Measurements from ENCODE around the gene SERPINA4.

DNA sequence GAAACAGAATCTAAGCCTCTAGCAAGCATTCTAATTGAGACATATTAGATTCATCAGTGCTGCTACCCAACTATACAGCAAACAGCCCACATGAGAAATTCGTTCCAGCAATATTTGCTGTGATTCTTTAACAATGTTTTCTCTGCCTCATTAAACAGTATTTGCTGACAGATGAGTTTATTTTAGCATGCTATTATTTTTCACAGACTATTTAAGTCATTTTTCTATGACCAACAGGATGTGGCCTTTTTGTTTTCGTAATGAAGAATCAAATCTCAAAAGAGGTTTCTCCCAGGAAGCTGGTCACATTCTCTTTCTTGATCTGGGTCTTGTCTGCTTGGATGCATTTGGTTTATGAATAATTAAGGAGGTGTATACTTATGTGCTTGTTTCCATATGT lies 28.8 kb upstream of the SERPINA4 start:
- no peak for TF ChIP-seq CREB1 (CRISPR knock-in tag; IDR thresholded peaks at IDR 0.05; ENCODE audit: low read depth)
- TF ChIP-seq POLR2AphosphoS5 (IDR thresholded peaks at IDR 0.05; ENCODE audit: low read depth) = no peak
- TF ChIP-seq, protein P1, sequence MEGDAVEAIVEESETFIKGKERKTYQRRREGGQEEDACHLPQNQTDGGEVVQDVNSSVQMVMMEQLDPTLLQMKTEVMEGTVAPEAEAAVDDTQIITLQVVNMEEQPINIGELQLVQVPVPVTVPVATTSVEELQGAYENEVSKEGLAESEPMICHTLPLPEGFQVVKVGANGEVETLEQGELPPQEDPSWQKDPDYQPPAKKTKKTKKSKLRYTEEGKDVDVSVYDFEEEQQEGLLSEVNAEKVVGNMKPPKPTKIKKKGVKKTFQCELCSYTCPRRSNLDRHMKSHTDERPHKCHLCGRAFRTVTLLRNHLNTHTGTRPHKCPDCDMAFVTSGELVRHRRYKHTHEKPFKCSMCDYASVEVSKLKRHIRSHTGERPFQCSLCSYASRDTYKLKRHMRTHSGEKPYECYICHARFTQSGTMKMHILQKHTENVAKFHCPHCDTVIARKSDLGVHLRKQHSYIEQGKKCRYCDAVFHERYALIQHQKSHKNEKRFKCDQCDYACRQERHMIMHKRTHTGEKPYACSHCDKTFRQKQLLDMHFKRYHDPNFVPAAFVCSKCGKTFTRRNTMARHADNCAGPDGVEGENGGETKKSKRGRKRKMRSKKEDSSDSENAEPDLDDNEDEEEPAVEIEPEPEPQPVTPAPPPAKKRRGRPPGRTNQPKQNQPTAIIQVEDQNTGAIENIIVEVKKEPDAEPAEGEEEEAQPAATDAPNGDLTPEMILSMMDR (conservative IDR thresholded peaks at IDR 0.05; ENCODE audit: low read depth in 2 of 2) = no peak
- no peak for TF ChIP-seq EZH2 (IDR thresholded peaks at IDR 0.05; ENCODE audit: low read depth, unreplicated experiment)
- TF ChIP-seq, protein P2, sequence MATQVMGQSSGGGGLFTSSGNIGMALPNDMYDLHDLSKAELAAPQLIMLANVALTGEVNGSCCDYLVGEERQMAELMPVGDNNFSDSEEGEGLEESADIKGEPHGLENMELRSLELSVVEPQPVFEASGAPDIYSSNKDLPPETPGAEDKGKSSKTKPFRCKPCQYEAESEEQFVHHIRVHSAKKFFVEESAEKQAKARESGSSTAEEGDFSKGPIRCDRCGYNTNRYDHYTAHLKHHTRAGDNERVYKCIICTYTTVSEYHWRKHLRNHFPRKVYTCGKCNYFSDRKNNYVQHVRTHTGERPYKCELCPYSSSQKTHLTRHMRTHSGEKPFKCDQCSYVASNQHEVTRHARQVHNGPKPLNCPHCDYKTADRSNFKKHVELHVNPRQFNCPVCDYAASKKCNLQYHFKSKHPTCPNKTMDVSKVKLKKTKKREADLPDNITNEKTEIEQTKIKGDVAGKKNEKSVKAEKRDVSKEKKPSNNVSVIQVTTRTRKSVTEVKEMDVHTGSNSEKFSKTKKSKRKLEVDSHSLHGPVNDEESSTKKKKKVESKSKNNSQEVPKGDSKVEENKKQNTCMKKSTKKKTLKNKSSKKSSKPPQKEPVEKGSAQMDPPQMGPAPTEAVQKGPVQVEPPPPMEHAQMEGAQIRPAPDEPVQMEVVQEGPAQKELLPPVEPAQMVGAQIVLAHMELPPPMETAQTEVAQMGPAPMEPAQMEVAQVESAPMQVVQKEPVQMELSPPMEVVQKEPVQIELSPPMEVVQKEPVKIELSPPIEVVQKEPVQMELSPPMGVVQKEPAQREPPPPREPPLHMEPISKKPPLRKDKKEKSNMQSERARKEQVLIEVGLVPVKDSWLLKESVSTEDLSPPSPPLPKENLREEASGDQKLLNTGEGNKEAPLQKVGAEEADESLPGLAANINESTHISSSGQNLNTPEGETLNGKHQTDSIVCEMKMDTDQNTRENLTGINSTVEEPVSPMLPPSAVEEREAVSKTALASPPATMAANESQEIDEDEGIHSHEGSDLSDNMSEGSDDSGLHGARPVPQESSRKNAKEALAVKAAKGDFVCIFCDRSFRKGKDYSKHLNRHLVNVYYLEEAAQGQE (IDR thresholded peaks at IDR 0.05; ENCODE audit: unreplicated experiment) = no peak
- TF ChIP-seq ZNF114 (CRISPR knock-in tag; IDR thresholded peaks at IDR 0.05) = no peak

All from GM23338 (cell line).